Fibroblast of villous mesenchyme (primary cell): ENCODE data around the gene PTPN12. TPM values are rescaled to one million over a fixed set of nuclear protein-coding genes. Genes with fewer than 3 reads are reported as not detected.

Experiments
- DNase-seq: peaks from one replicate; pipeline ENCODE4 v3.0.0-alpha.2; 2010; ENCODE audit warnings: low read depth
- H3K4me3 ChIP-seq: 2 replicates; pipeline ENCODE4 v1.5.1; 2011; ENCODE audit warnings: low read depth, mild to moderate bottlenecking, low read length
- total RNA-seq: library from RNA; depleted of rRNA; stranded (reverse); fragments of >200 nt; gene quantifications from 2 replicates; pipeline ENCODE4 v1.2.3, GENCODE V29; 2012
- TF ChIP-seq, protein P1 (sequence below): IDR thresholded peaks from 2 replicates; pipeline ENCODE4 v1.5.1; 2012; ENCODE audit warnings: low read depth, mild to moderate bottlenecking, low read length; ENCODE audit not compliant: insufficient read depth

Gene PTPN12
- total RNA-seq, 1 donor: 78.6 TPM

DNA sequence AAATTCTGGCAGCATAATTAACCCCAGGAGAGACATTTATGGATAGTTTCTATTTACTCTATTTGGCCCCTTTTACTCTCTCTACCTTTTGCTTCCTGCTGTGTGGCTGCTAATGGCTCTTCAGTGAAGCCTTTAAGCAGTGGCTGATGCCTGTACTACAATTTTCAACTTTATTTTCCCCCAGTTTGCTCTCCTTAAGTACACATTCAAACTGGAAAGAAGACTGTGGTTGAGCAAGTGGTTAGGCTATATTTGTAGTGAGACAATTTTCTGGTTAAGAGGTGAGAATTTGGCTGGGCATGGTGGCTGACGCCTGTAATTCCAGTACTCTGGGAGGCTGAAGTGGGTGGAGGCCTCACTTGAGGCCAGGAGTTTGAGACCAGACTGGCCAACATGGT, 150.7 kb downstream of the PTPN12 start:
- DNase-seq: no peak
- TF ChIP-seq, protein P1, sequence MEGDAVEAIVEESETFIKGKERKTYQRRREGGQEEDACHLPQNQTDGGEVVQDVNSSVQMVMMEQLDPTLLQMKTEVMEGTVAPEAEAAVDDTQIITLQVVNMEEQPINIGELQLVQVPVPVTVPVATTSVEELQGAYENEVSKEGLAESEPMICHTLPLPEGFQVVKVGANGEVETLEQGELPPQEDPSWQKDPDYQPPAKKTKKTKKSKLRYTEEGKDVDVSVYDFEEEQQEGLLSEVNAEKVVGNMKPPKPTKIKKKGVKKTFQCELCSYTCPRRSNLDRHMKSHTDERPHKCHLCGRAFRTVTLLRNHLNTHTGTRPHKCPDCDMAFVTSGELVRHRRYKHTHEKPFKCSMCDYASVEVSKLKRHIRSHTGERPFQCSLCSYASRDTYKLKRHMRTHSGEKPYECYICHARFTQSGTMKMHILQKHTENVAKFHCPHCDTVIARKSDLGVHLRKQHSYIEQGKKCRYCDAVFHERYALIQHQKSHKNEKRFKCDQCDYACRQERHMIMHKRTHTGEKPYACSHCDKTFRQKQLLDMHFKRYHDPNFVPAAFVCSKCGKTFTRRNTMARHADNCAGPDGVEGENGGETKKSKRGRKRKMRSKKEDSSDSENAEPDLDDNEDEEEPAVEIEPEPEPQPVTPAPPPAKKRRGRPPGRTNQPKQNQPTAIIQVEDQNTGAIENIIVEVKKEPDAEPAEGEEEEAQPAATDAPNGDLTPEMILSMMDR: no peak
- H3K4me3 ChIP-seq: no peak overlapping the region

Other genes starting within 250 kb of the PTPN12 start
- 8.7 and 13.8 TPM in 2 replicates for gene GSAP, start 120.9 kb upstream of the PTPN12 start, total RNA-seq
- gene RSBN1L, start 159.2 kb downstream of the PTPN12 start, total RNA-seq: 20.6 and 25.0 TPM in 2 replicates